ENCODE data around the gene ZRSR2.

DNA sequence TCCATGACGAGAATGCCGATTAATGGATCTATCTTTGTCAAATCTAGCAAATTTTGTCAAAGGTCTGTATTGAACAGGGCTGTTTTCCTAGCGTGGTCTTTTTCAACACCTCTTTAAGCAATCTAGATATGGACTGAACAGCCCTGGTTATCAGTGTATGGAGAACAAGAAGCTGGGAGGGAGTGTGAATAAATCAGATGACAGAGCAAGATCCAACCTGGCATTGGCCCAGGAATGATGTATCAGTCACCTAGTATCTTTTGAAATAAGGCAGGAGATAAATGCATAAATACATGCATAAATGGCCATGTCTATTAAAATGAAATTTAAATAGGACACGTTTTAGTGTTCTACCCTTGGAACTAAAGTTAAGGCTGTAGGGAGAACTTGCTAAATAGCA is 80.0 kb downstream of the ZRSR2 start:
- TF ChIP-seq, protein P1, sequence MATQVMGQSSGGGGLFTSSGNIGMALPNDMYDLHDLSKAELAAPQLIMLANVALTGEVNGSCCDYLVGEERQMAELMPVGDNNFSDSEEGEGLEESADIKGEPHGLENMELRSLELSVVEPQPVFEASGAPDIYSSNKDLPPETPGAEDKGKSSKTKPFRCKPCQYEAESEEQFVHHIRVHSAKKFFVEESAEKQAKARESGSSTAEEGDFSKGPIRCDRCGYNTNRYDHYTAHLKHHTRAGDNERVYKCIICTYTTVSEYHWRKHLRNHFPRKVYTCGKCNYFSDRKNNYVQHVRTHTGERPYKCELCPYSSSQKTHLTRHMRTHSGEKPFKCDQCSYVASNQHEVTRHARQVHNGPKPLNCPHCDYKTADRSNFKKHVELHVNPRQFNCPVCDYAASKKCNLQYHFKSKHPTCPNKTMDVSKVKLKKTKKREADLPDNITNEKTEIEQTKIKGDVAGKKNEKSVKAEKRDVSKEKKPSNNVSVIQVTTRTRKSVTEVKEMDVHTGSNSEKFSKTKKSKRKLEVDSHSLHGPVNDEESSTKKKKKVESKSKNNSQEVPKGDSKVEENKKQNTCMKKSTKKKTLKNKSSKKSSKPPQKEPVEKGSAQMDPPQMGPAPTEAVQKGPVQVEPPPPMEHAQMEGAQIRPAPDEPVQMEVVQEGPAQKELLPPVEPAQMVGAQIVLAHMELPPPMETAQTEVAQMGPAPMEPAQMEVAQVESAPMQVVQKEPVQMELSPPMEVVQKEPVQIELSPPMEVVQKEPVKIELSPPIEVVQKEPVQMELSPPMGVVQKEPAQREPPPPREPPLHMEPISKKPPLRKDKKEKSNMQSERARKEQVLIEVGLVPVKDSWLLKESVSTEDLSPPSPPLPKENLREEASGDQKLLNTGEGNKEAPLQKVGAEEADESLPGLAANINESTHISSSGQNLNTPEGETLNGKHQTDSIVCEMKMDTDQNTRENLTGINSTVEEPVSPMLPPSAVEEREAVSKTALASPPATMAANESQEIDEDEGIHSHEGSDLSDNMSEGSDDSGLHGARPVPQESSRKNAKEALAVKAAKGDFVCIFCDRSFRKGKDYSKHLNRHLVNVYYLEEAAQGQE (IDR thresholded peaks at IDR 0.05; ENCODE audit: low read depth), result no peak
- TF ChIP-seq CEBPB (IDR thresholded peaks at IDR 0.05) (no peak), RAD21 (IDR thresholded peaks at IDR 0.05; ENCODE audit: low read depth) (no peak)
